Upper lobe of right lung (tissue), 1 donor: ENCODE results near the gene ZNF438. TPM values are rescaled to one million over a fixed set of nuclear protein-coding genes. Genes with fewer than 3 reads are reported as not detected.

Experiments
- ATAC-seq: fragments of 200-7000 bp; cut with Tn5 transposase; one replicate; pipeline ENCODE4 v1.9.1; 2020; ENCODE audit warnings: mild to moderate bottlenecking, moderate library complexity
- DNase-seq: peaks from one replicate; pipeline ENCODE4 v3.0.0-alpha.2; 2020
- H3K27ac ChIP-seq: fragments of 200-600 bp; one replicate; pipeline ENCODE4 v1.8.0; 2022
- H3K27me3 ChIP-seq: fragments of 200-600 bp; one replicate; pipeline ENCODE4 v1.8.0; 2022; ENCODE audit warnings: mild to moderate bottlenecking
- H3K36me3 ChIP-seq: fragments of 200-600 bp; one replicate; pipeline ENCODE4 v1.8.0; 2022
- H3K4me1 ChIP-seq: fragments of 200-600 bp; one replicate; pipeline ENCODE4 v1.8.0; 2022
- H3K4me3 ChIP-seq: fragments of 200-600 bp; one replicate; pipeline ENCODE4 v1.8.0; 2022; ENCODE audit warnings: mild to moderate bottlenecking
- H3K9me3 ChIP-seq: fragments of 200-600 bp; one replicate; pipeline ENCODE4 v1.8.0; 2022
- CTCF ChIP-seq: fragments of 200-600 bp; IDR thresholded peaks from one replicate; pipeline ENCODE4 v1.8.0; 2022; ENCODE audit warnings: antibody characterized with exemption
- intact Hi-C: fragments of 100-400 bp; cut with DNase I; formaldehyde crosslinking; loops from one replicate; pipeline ENCODE4 v1.11.0; 2022
- total RNA-seq: library from RNA; stranded (reverse); fragmentation: NEBNext Ultra II Directional; extraction: Animal tissue kit (Norgen Biotek cat#: 25700); gene quantifications from one replicate; pipeline ENCODE4 v1.2.1, GENCODE V29; 2021
- donor health status: DM: no; HTN: yes; CAD: no; lungs with severe emphysema.

The ZNF438 gene
- total RNA-seq, 1 donor from 2014 or later = 14.4 TPM

DNA sequence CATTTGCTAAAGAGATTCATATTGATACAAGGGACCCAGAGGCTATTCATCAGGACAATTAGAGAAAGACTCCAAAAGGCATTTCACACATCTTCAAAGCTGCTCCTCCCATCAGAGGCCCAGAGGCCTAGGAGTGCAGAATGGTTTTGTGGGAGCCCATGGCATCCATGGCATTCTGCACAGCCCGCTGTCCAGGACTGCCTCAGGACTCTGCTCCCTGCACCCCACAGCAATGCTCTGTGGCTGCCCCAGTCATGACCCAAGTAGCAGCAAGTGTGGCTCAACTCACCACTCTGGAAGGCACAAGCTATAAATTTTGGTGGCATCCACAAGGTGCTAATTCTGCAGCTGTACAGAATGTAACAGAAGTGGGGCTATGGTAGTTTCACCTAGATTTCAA, 38.5 kb downstream of the ZNF438 start:
- no peak for TF ChIP-seq CTCF
- no peak overlapping the region for H3K4me3 ChIP-seq
- peaks cover 25% of the 10 kb centered on the region for H3K4me1 ChIP-seq
- H3K36me3 ChIP-seq = no peaks in the 10 kb centered on the region
- H3K9me3 ChIP-seq = no peaks in the 10 kb centered on the region
- intact Hi-C loops = no loop called here
- DNase-seq = no peak
- no peak for ATAC-seq
- no peaks in the 10 kb centered on the region for H3K27me3 ChIP-seq
- H3K27ac ChIP-seq = no peak overlapping the region

DNA sequence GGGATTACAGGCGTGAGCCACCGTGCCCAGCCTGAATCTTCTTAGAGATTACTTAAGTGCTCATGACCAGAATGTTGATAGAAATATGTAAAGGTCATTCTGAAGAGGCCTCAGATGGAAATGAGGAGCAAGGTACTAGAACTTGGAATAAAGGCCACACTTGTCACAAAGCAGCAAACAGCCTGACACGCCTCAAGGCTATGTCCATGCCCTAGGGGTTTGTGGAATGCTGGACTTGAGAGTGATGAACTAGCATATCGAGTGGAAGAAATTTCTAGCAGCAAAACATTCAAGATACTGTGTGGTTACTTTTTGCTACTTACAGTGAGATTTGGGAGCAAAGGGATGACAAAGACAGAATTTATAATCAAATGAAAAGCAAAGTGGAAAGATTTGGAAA, 39.0 kb downstream of the ZNF438 start:
- no peak overlapping the region for H3K27ac ChIP-seq
- intact Hi-C loops = no loop called here
- no peaks in the 10 kb centered on the region for H3K36me3 ChIP-seq
- no peaks in the 10 kb centered on the region for H3K9me3 ChIP-seq
- H3K27me3 ChIP-seq = no peaks in the 10 kb centered on the region
- peaks cover 25% of the 10 kb centered on the region for H3K4me1 ChIP-seq
- no peak overlapping the region for H3K4me3 ChIP-seq
- ATAC-seq (no peak), DNase-seq (no peak)
- no peak for TF ChIP-seq CTCF

GRCh38 chr10:30991647-30992011, 40.0 kb downstream of the ZNF438 start:
- H3K4me3 ChIP-seq = no peak overlapping the region
- peak overlapping the region; percentile 5 for H3K27ac ChIP-seq
- H3K9me3 ChIP-seq = no peaks in the 10 kb centered on the region
- H3K4me1 ChIP-seq = peaks cover 28% of the 10 kb centered on the region
- no peaks in the 10 kb centered on the region for H3K27me3 ChIP-seq
- intact Hi-C loops = no loop called here
- no peak for TF ChIP-seq CTCF
- no peaks in the 10 kb centered on the region for H3K36me3 ChIP-seq
- ATAC-seq = peak; percentile 78
- no peak for DNase-seq

DNA sequence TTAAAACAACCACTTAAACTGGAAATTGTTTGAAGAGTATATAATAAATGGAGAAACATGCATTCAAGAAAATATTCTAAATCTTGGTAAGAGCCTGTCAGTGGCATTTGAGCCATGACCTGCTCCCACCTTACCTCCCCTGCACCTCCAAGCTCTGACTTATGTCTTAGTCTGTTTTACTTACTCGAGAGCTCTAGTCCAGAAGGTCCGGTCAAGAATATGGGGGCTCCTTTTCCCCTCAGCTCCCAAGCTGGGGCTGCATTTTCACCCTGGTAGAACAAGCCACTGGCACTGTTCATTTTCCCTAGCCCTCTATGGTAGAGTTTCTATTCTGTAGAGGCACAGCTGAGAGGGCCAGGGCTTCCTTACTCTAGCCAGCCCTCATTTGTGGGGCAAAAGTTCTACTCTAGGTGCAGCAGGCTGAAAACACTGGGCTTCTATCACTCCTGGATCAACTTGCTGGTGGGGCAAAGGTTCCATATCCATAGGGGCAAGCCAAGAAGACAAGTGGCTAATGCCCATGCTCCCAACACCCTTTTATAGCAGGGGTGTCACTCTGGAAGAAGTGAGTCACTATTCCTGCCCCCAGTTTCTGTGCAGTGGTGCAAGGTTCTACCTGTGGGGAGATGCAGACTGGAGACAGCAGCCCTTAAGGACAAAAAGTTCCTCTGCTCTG, 40.6 kb downstream of the ZNF438 start:
- intact Hi-C loops = no loop called here
- Histone ChIP-seq H3K4me3 (no peak overlapping the region), H3K9me3 (no peaks in the 10 kb centered on the region), H3K4me1 (peaks cover 33% of the 10 kb centered on the region), H3K36me3 (no peaks in the 10 kb centered on the region), H3K27ac (peak overlapping the region; percentile 5), H3K27me3 (no peaks in the 10 kb centered on the region)
- ATAC-seq = peak; percentile 9
- no peak for TF ChIP-seq CTCF
- no peak for DNase-seq

GRCh38 chr10:30990351-30990750, 41.3 kb downstream of the ZNF438 start:
- TF ChIP-seq CTCF = no peak
- Histone ChIP-seq H3K9me3 (no peaks in the 10 kb centered on the region), H3K4me1 (peaks cover 38% of the 10 kb centered on the region), H3K4me3 (no peak overlapping the region), H3K36me3 (no peaks in the 10 kb centered on the region), H3K27ac (no peak overlapping the region), H3K27me3 (no peaks in the 10 kb centered on the region)
- no peak for ATAC-seq
- no peak for DNase-seq
- intact Hi-C loops = no loop called here
